HEK293 (cell line): ENCODE measurements around the gene PRKAG2.
A peak's percentile ranks its signal among the peaks of the same experiment; 100 is the strongest.

Experiments used
- CTCF ChIA-PET: fragments of 350-600 bp; formaldehyde crosslinking; extraction: SDS; loops from one replicate; lab custom pipeline; 2021; ENCODE audit warnings: antibody characterized with exemption; lab: Yijun Ruan, JAX
- POLR2A ChIA-PET: fragments of 300-600 bp; formaldehyde crosslinking; extraction: SDS; loops from one replicate; lab custom pipeline; 2020; ENCODE audit warnings: antibody characterized with exemption, inconsistent platforms; lab: Yijun Ruan, JAX
- H3K27ac ChIP-seq: fragments of 200-500 bp; sonication (Bioruptor generic); 2 replicates; pipeline ENCODE4 v1.5.1; 2014; ENCODE audit warnings: low read depth, low read length, control low read depth, inconsistent platforms; ENCODE audit errors: extremely low read depth
- H3K36me3 ChIP-seq, 2 experiments: fragments of 200-500 bp in 1 of 2; sonication (Bioruptor generic) in 1 of 2; 1 replicate in 1 of 2; 2 replicates in 1 of 2; pipeline ENCODE4 v1.5.1; 2014 to 2017; ENCODE audit warnings: inconsistent platforms in 2 of 2, low read length in 2 of 2; ENCODE audit not compliant: control insufficient read depth in 2 of 2, insufficient read depth in 1 of 2
- H3K4me1 ChIP-seq: fragments of 200-500 bp; sonication (Bioruptor generic); 2 replicates; pipeline ENCODE4 v1.5.1; 2014; ENCODE audit warnings: mild to moderate bottlenecking, low read length, inconsistent platforms; ENCODE audit not compliant: control insufficient read depth, insufficient read depth
- H3K4me3 ChIP-seq: 2 replicates; pipeline ENCODE4 v1.5.1; 2011; ENCODE audit warnings: low read depth, mild to moderate bottlenecking, control low read depth, low read length, moderate library complexity
- H3K9me3 ChIP-seq: fragments of 200-500 bp; sonication (Bioruptor generic); 2 replicates; pipeline ENCODE4 v1.5.1; 2014; ENCODE audit warnings: low read depth, low read length, inconsistent platforms; ENCODE audit not compliant: control insufficient read depth, insufficient read depth
- AEBP2 ChIP-seq: fragments of 450-650 bp; formaldehyde crosslinking; IDR thresholded peaks from 2 replicates; pipeline ENCODE4 v1.5.1; 2016; ENCODE audit warnings: missing biosample characterization, missing genetic modification characterization, borderline replicate concordance
- BCL11A ChIP-seq: fragments of 450-650 bp; formaldehyde crosslinking; IDR thresholded peaks from 2 replicates; pipeline ENCODE4 v1.5.1; 2016; ENCODE audit warnings: low read depth, missing biosample characterization, missing genetic modification characterization
- GLI4 ChIP-seq: fragments of 450-650 bp; formaldehyde crosslinking; IDR thresholded peaks from 2 replicates; pipeline ENCODE4 v1.5.1; 2016; ENCODE audit warnings: missing biosample characterization, missing genetic modification characterization
- GLIS1 ChIP-seq: fragments of 450-650 bp; formaldehyde crosslinking; IDR thresholded peaks from 2 replicates; pipeline ENCODE4 v1.5.1; 2016; ENCODE audit warnings: missing biosample characterization, missing genetic modification characterization
- HOXA7 ChIP-seq: sonication (generic); formaldehyde crosslinking; IDR thresholded peaks from 2 replicates; pipeline ENCODE4 v1.8.1; 2022; ENCODE audit warnings: missing genetic modification reagents, borderline replicate concordance
- KLF16 ChIP-seq: fragments of 450-650 bp; formaldehyde crosslinking; IDR thresholded peaks from 2 replicates; pipeline ENCODE4 v1.5.1; 2017; ENCODE audit warnings: missing biosample characterization, missing genetic modification characterization
- KLF8 ChIP-seq: fragments of 450-650 bp; formaldehyde crosslinking; IDR thresholded peaks from 2 replicates; pipeline ENCODE4 v1.5.1; 2016; ENCODE audit warnings: missing biosample characterization, missing genetic modification characterization
- SALL2 ChIP-seq: fragments of 450-650 bp; formaldehyde crosslinking; IDR thresholded peaks from 2 replicates; pipeline ENCODE4 v1.5.0; 2017; ENCODE audit warnings: missing biosample characterization, mild to moderate bottlenecking, missing genetic modification characterization, borderline replicate concordance
- SP2 ChIP-seq: fragments of 450-650 bp; formaldehyde crosslinking; IDR thresholded peaks from 2 replicates; pipeline ENCODE4 v1.5.1; 2016; ENCODE audit warnings: missing biosample characterization, missing genetic modification characterization
- TCF7L2 ChIP-seq: IDR thresholded peaks from 2 replicates; pipeline ENCODE4 v1.6.1; 2011; ENCODE audit warnings: low read depth, mild to moderate bottlenecking, inconsistent platforms, low read length, moderate library complexity, borderline replicate concordance
- TRIM28 ChIP-seq: IDR thresholded peaks from 2 replicates; pipeline ENCODE4 v1.6.1; 2011; ENCODE audit warnings: low read length, control low read depth, borderline replicate concordance
- ZBTB11 ChIP-seq: fragments of 450-650 bp; formaldehyde crosslinking; conservative IDR thresholded peaks from 2 replicates; pipeline ENCODE4 v1.5.1; 2016; ENCODE audit warnings: low read depth, missing biosample characterization, missing genetic modification characterization
- ZBTB48 ChIP-seq: fragments of 450-650 bp; formaldehyde crosslinking; IDR thresholded peaks from 2 replicates; pipeline ENCODE4 v1.5.1; 2016; ENCODE audit warnings: missing biosample characterization, missing genetic modification characterization
- ZNF121 ChIP-seq: fragments of 450-650 bp; formaldehyde crosslinking; IDR thresholded peaks from 2 replicates; pipeline ENCODE4 v1.5.1; 2016; ENCODE audit warnings: missing biosample characterization, missing genetic modification characterization
- ZNF155 ChIP-seq: fragments of 450-650 bp; formaldehyde crosslinking; IDR thresholded peaks from 2 replicates; pipeline ENCODE4 v1.5.1; 2016; ENCODE audit warnings: missing biosample characterization, missing genetic modification characterization
- ZNF169 ChIP-seq: fragments of 450-650 bp; formaldehyde crosslinking; IDR thresholded peaks from 2 replicates; pipeline ENCODE4 v1.5.1; 2016; ENCODE audit warnings: missing biosample characterization, missing genetic modification characterization
- ZNF19 ChIP-seq: fragments of 450-650 bp; formaldehyde crosslinking; IDR thresholded peaks from 2 replicates; pipeline ENCODE4; 2016; ENCODE audit warnings: missing biosample characterization, missing genetic modification characterization, low read depth
- ZNF350 ChIP-seq: fragments of 450-650 bp; formaldehyde crosslinking; IDR thresholded peaks from 2 replicates; pipeline ENCODE4 v1.5.0; 2017; ENCODE audit warnings: missing biosample characterization, mild to moderate bottlenecking, missing genetic modification characterization
- ZNF394 ChIP-seq: fragments of 450-650 bp; formaldehyde crosslinking; IDR thresholded peaks from 2 replicates; pipeline ENCODE4 v1.5.1; 2016; ENCODE audit warnings: missing biosample characterization, missing genetic modification characterization, mild to moderate bottlenecking, moderate library complexity, borderline replicate concordance
- ZNF423 ChIP-seq: fragments of 450-650 bp; formaldehyde crosslinking; IDR thresholded peaks from 2 replicates; pipeline ENCODE4 v1.5.1; 2016; ENCODE audit warnings: missing biosample characterization, missing genetic modification characterization
- ZNF514 ChIP-seq: fragments of 450-650 bp; formaldehyde crosslinking; IDR thresholded peaks from 2 replicates; pipeline ENCODE4 v1.5.1; 2016; ENCODE audit warnings: missing biosample characterization, missing genetic modification characterization
- ZNF549 ChIP-seq: fragments of 450-650 bp; IDR thresholded peaks from 2 replicates; pipeline ENCODE4 v1.5.1; 2018; ENCODE audit warnings: missing biosample characterization, missing genetic modification characterization, mild to moderate bottlenecking, inconsistent platforms, moderate library complexity
- ZNF664 ChIP-seq: fragments of 450-650 bp; formaldehyde crosslinking; IDR thresholded peaks from 2 replicates; pipeline ENCODE4 v1.5.1; 2016; ENCODE audit warnings: missing biosample characterization, missing genetic modification characterization
- ZNF837 ChIP-seq: fragments of 450-650 bp; formaldehyde crosslinking; IDR thresholded peaks from 2 replicates; pipeline ENCODE4 v1.5.1; 2016; ENCODE audit warnings: missing biosample characterization, missing genetic modification characterization
- ZSCAN30 ChIP-seq: fragments of 450-650 bp; IDR thresholded peaks from 2 replicates; pipeline ENCODE4 v1.5.1; 2018; ENCODE audit warnings: missing biosample characterization, mild to moderate bottlenecking, missing genetic modification characterization, moderate library complexity

Gene PRKAG2

GRCh38 chr7:151853896-151854719 is 22.8 kb downstream of the PRKAG2 start (continued):
- TF ChIP-seq ZBTB48 (tag by site-specific recombination): 0 out of 2 replicates have a peak, but pooled peaks have one; percentile 53
- TF ChIP-seq HOXA7 (CRISPR knock-in tag): no peak
- no peak for TF ChIP-seq AEBP2 (tag by site-specific recombination)
- TF ChIP-seq ZNF350 (tag by site-specific recombination): no peak
- TF ChIP-seq ZNF19 (tag by site-specific recombination): no peak
- TF ChIP-seq ZBTB11 (tag by site-specific recombination): no peak

GRCh38 chr7:151852486-151853396 is 24.2 kb downstream of the PRKAG2 start:
- Histone ChIP-seq H3K4me3 (no peak overlapping the region), H3K9me3 (no peaks in the 10 kb centered on the region), H3K4me1 (no peaks in the 10 kb centered on the region), H3K27ac (no peak overlapping the region), H3K36me3 (no peaks in the 10 kb centered on the region)
- CTCF ChIA-PET: interaction anchor here (0.9 kb wide), 1 partner anchor 69 kb away, joined by 3 read pairs; no protein-coding TSS in a partner anchor
- no peak for TF ChIP-seq SALL2 (tag by site-specific recombination)
- TF ChIP-seq ZNF121 (tag by site-specific recombination): peak; percentile 9; the same call in 1 of the 2 replicates
- POLR2A ChIA-PET: no interaction called here

GRCh38 chr7:151851782-151852181 is 25.1 kb downstream of the PRKAG2 start:
- TF ChIP-seq SP2 (tag by site-specific recombination): no peak
- no peak for TF ChIP-seq ZNF664
- no peak for TF ChIP-seq ZNF169
- no peak for TF ChIP-seq ZNF514
- no peak for TF ChIP-seq TCF7L2
- no peak for TF ChIP-seq GLI4
- TF ChIP-seq GLIS1 (tag by site-specific recombination): no peak
- no peak for TF ChIP-seq KLF16
- no peak for TF ChIP-seq ZSCAN30 (tag by site-specific recombination)
- TF ChIP-seq BCL11A (tag by site-specific recombination): no peak
- no peak for TF ChIP-seq ZNF155 (tag by site-specific recombination)
- no peak for TF ChIP-seq ZNF549
- no peak for TF ChIP-seq ZNF423
- no peak for TF ChIP-seq ZNF837 (tag by site-specific recombination)
- no peak for TF ChIP-seq ZNF394 (tag by site-specific recombination)
- no peak for TF ChIP-seq KLF8 (tag by site-specific recombination)
- no peak for TF ChIP-seq TRIM28
- CTCF ChIA-PET: no interaction called here
- POLR2A ChIA-PET: no interaction called here
- H3K27ac ChIP-seq: no peak overlapping the region
- no peaks in the 10 kb centered on the region for H3K4me1 ChIP-seq
- H3K4me3 ChIP-seq: no peak overlapping the region
- no peaks in the 10 kb centered on the region for H3K9me3 ChIP-seq
- H3K36me3 ChIP-seq: no peaks in the 10 kb centered on the region
